ENCODE results near the gene CD33.

DNA sequence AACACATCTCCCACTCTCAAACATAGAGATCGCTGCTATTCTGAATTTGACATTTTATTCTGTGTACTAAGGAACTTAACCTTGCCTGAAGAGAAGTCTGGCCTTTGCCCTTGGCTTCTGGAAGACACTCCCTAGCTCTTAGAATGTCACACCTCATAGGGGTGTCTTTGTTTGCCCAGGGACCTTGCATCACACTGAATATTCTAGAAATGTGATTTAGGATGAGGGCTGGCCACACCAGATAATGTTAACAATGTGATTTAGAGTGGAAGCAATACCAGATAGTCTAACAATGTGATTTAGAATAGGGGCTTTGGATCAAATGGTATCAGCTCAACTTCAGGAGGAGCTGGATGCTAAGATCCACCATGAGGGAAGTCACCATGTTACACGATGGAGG lies 32.6 kb downstream of the CD33 start:
- TF ChIP-seq, protein P1, sequence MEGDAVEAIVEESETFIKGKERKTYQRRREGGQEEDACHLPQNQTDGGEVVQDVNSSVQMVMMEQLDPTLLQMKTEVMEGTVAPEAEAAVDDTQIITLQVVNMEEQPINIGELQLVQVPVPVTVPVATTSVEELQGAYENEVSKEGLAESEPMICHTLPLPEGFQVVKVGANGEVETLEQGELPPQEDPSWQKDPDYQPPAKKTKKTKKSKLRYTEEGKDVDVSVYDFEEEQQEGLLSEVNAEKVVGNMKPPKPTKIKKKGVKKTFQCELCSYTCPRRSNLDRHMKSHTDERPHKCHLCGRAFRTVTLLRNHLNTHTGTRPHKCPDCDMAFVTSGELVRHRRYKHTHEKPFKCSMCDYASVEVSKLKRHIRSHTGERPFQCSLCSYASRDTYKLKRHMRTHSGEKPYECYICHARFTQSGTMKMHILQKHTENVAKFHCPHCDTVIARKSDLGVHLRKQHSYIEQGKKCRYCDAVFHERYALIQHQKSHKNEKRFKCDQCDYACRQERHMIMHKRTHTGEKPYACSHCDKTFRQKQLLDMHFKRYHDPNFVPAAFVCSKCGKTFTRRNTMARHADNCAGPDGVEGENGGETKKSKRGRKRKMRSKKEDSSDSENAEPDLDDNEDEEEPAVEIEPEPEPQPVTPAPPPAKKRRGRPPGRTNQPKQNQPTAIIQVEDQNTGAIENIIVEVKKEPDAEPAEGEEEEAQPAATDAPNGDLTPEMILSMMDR (conservative IDR thresholded peaks at IDR 0.05) = no peak
- TF ChIP-seq EZH2 (IDR thresholded peaks at IDR 0.05; ENCODE audit: low read depth) = no peak

Measured in PC-9 (cell line).